DMS114 treated with DMSO at 0.1 percent for 48 hours (cell line): ENCODE results near the gene WDR13.
A peak's percentile ranks its signal among the peaks of the same experiment; 100 is the strongest.

Experiments used
- DNase-seq: peaks from one replicate; lab custom pipeline; 2025; ENCODE audit not compliant: unreplicated experiment; lab: John Stamatoyannopoulos, UW

Gene WDR13

DNA sequence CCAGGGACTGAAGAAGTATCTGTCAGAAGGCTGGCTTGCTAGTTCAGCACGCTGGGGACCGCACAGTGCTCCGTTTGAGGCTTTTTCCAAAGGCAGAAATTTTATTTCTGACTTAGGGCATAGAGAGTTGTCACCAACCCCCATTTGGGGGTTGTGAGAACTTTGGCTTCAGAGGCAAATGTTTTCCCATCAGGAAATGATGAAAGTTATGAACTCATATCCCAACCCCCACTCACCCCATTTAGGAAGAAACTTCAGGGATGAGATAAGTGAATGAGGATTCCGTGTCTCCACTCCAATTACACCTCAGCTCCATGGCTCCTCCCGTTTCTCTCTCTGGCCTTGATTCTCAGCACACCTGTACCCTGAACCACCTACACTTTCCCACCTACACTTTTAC, 4.3 kb upstream of the WDR13 start:
- no peak for DNase-seq

GRCh38 chrX:48595929-48596328, 1.4 kb upstream of the WDR13 start:
- DNase-seq: no peak

DNA sequence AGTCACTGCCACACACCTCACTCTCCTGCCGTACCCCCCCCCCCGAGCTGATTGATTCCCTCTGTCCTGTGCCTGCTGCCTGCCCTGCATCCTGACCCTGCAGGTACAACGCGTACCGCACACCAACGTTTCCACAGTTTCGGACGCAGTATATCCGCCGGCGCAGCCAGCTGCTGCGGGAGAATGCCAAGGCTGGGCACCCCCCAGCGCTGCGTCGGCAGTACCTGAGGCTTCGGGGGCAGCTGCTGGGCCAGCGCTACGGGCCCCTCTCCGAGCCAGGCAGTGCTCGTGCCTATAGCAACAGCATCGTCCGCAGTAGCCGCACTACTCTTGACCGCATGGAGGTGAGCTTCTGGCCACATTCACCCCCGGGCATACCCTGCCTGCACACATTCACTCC, 1.3 kb downstream of the WDR13 start:
- DNase-seq: no peak

DNA sequence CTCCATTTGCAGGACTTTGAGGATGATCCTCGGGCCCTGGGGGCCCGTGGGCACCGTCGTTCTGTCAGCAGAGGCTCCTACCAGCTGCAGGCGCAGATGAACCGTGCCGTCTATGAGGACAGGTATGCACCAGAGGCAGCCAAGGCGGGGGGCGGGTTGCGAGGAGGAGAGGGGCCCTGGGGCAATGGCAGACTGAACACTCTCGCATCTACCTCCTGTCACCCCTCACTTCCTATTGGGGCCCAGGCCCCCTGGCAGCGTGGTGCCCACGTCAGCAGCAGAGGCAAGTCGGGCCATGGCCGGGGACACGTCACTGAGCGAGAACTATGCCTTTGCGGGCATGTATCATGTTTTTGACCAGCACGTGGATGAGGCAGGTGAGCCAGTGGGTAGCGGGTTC, 2.0 kb downstream of the WDR13 start:
- DNase-seq: no peak

- no peak for DNase-seq
These were observed 2.9 kb downstream of the WDR13 start for GRCh38 chrX:48600226-48600625.

DNA sequence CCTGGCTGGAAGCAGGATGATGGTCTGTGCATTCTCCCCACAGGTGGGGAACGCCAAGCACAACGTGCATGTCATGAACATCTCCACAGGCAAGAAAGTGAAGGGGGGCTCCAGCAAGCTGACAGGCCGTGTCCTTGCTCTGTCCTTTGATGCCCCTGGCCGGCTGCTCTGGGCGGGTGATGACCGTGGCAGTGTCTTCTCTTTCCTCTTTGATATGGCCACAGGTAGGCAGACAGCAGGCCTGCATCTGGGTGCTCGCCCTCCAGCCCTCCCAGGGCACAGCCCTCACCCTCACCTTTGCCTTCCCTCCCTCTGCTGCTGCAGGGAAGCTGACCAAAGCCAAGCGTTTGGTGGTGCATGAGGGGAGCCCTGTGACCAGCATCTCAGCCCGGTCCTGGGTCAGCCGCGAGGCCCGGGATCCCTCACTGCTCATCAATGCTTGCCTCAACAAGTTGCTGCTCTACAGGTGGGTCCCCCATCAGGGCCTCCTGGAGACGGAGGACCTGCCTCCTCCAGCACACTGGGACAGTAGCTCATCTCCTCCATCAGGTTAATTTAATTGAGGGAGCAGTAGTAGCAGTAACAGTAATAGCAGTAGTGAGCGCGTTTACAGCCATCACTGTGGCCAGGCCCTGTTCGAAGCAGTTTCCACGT, 4.6 kb downstream of the WDR13 start:
- no peak for DNase-seq

DNA sequence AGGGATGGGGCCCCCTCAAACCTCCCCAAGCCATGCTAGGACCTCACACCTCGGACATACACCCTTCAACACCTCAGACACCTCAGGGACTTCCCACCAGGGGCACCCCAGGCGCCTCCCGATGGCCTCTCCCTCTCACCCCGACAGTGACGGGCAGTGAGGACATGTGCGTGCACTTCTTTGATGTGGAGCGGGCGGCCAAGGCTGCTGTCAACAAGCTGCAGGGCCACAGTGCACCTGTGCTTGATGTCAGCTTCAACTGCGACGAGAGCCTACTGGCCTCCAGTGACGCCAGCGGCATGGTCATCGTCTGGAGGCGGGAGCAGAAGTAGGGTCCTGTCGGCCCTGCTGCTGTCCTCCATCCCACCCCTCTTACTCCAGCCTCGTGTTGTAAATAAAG, 7.4 kb downstream of the WDR13 start:
- no peak for DNase-seq

DNA sequence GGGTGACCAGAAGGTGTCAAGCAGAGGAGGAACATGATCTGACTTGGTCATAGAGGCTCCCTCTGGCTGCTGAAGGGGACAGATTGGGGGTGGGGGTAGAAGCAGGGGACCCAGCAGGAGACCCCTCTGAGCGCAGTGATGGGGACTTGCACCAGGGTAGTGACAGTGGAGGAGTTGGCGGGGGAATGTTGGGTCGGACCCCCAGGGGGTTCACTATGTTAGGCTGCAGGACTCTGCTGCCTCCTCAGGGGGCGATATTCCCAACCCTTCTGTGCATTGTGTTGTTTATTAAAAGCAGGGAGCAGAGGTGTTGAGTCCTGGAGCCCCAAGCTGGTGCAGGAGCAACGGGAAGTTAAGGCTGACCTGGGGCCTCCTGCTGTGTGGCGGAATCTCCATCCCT, 8.8 kb downstream of the WDR13 start:
- no peak for DNase-seq

- no peak for DNase-seq
These were observed 14.4 kb downstream of the WDR13 start for GRCh38 chrX:48611703-48612102.

DNA sequence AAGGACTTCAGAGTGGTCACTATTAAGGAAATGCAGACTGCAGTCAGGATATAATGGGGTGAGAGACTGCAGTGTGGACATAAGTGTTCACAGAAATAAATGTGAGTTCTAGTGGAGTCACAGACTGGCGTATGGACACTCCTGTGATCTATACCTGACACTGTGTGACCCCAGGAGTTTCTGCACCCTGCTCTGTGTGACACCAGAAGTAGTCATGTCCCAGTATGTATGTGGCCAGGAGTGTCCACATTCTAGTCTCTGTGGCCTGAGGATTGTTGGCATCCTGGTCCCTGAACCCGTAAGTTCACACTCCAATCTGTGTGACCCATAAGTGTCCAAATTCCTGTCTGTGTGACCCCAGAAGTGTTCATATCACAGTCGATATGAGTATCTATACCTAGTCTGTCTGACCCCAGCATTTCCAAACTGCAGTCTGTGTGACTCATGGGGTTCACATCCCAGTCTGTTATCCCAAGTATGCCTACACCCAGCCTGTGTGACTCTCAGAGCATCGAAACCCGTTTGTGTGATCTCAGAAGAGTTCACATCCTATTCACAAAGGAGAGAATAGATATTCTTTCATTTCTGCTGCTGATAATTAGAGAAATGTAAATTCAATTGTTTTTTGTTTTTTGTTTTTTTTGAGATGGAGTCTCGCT, 16.3 kb downstream of the WDR13 start:
- DNase-seq: no peak

DNA sequence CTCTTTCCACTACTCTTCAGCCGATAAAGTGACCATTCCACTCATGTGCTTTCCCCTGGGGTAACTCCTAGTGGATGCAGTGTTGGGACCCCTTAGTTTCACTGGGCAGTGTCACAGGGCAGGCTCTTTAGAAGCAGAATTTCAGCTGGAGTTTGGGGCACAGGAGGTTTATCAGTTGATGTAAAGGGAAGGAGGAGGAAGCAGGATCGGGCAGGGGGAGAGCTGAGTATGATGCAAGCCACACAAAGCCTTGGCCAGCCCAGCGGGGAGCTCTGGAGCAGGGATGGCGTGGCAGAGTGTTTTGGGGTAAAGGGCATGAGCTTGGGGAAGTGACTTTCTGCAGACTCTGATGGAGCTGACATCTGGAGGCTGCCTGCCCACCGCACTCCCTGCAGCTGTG, 19.3 kb downstream of the WDR13 start:
- no peak for DNase-seq

GRCh38 chrX:48617542-48618340, 20.4 kb downstream of the WDR13 start:
- DNase-seq: no peak

DNA sequence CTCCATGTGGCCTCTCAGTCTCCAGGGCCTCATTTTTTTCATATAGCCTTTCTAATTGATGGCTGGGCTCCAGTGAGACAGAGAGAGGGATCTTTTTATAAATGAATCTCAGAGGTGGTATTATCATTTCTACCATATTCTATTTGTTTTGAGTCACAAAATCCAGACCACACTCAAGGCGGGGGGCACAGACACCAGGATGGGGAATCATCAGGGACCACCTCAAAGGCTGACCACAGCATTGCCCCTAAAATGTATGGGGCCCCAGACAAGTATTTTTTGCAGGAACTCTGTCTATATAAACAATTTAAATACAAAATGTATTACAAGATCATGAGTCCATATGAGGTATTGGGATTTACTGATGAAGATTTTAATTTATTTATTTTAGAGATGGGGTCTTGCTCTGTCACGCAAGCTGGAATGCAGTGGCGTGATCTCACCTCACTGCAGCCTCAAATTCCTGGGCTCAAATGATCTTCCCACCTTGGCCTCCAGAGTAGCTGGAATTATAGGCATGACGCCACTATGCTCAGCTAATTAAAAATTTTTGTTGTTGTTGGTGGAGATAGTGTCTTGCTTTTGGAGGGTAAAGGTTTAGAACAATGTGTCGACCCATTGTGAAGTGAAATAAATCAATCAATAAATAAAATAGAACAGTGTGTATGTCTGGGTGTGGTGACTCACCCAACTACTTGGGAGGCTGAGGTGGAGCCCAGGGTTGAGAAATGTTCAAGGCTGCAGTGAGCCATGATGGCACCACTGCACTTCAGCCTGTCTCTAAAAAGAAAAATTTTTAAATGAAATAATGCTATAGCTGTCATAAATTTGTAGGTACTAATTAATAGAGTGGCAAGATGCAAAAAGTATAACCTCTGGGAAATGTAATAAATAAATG, 29.4 kb downstream of the WDR13 start:
- no peak for DNase-seq

GRCh38 chrX:48631376-48632090, 34.2 kb downstream of the WDR13 start:
- DNase-seq: peak; percentile 81

GRCh38 chrX:48632207-48632606, 34.9 kb downstream of the WDR13 start:
- no peak for DNase-seq

DNA sequence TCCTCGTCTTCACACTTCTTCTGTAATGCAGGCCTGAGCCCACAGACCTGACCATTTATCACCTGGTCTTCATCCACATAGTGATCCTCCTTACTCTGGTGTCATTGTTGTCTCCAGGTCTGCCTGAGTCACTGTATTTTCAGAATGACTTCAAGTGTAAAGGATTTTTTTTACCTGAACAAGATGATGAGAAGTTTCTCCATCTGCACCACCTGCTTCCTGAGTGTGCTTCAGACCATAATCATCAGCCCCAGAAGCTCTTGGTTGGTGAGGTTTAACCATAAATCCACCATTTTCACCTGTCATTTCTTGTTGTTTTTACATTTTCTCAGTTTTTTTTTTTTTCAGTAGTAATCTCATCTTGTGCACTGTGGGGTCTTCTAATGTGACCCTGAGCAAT, 39.0 kb downstream of the WDR13 start:
- DNase-seq: no peak

GRCh38 chrX:48636776-48637175, 39.5 kb downstream of the WDR13 start:
- DNase-seq: no peak

DNA sequence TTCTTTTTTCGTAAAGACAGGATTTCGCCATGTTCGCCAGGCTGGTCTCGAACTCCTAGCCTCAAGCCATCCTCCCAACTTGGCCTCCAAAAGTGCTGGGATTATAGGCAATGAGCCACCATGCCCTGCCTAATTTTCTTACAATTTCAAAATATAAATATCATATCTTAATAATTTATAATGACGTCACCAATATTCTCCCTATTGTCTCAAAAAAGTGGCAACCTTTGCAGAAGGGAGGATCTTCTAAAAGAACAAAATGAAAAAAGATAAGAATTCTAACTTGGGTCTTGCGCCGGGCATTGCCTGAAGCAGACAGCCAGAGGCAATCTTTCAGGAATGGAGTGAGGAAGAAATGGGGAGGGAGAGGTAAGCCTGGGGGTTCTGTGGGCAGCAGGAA, 48.4 kb downstream of the WDR13 start:
- no peak for DNase-seq

- DNase-seq: peak; percentile 37
These were observed 51.1 kb downstream of the WDR13 start for GRCh38 chrX:48648336-48648751.

- DNase-seq: no peak
These were observed 51.8 kb downstream of the WDR13 start for GRCh38 chrX:48649102-48649501.
